Right lobe of liver (tissue), 6 donors: ENCODE measurements around the gene DICER1. TPM values are rescaled to one million over a fixed set of nuclear protein-coding genes. Genes with fewer than 3 reads are reported as not detected.

Source experiments
- ATAC-seq, 4 donors: fragments of 200-7000 bp; cut with Tn5 transposase; one replicate each; pipeline ENCODE4 v1.9.1; 2020; ENCODE audit warnings: mild to moderate bottlenecking in 4 of 4, moderate library complexity in 4 of 4
- DNase-seq, 3 donors: peaks; one replicate each; pipeline ENCODE4 v3.0.0-alpha.2; 2020
- H3K27ac ChIP-seq, 3 donors: fragments of 200-600 bp; one replicate each; pipeline ENCODE4 v1.8.0; 2022
- H3K27me3 ChIP-seq, 2 donors: fragments of 200-600 bp; one replicate each; pipeline ENCODE4 v1.8.0; 2022
- H3K36me3 ChIP-seq, 4 donors: fragments of 200-600 bp; sonication (generic) in 1 of 4; one replicate each; pipeline versions ENCODE4 v1.5.1 to v1.8.0; 2017 to 2022; ENCODE audit warnings: control low read depth in 1 of 4
- H3K4me1 ChIP-seq, 4 donors: fragments of 200-600 bp; sonication (generic) in 1 of 4; one replicate each; pipeline versions ENCODE4 v1.5.1 to v1.8.0; 2017 to 2022; ENCODE audit warnings: control low read depth in 1 of 4
- H3K4me3 ChIP-seq, 3 donors: fragments of 200-600 bp; one replicate each; pipeline ENCODE4 v1.8.0; 2022
- H3K9me3 ChIP-seq, 4 donors: fragments of 200-600 bp; sonication (generic) in 1 of 4; one replicate each; pipeline versions ENCODE4 v1.5.1 to v1.8.0; 2017 to 2022; ENCODE audit warnings: control low read depth in 1 of 4
- CTCF ChIP-seq, 4 donors: fragments of 200-600 bp in 3 of 4; fragments of 450-650 bp in 1 of 4; IDR thresholded peaks; one replicate each; pipeline versions ENCODE4 v1.5.1 to v1.8.0; 2016 to 2022; ENCODE audit warnings: antibody characterized with exemption in 4 of 4, mild to moderate bottlenecking in 2 of 4
- POLR2A ChIP-seq: fragments of 450-650 bp; IDR thresholded peaks from one replicate; pipeline ENCODE4 v1.6.1; 2017; ENCODE audit warnings: antibody characterized with exemption, mild to moderate bottlenecking
- WGBS: methylation state at CpG from one replicate; pipeline ENCODE4 v1.1.6; 2018; ENCODE audit warnings: low coverage, low lambda C conversion rate; ENCODE audit not compliant: insufficient coverage; ENCODE audit errors: missing lambda C conversion rate; 5-methylcytosine and 5-hydroxymethylcytosine counted together
- intact Hi-C, 2 donors: fragments of 100-400 bp; cut with DNase I; formaldehyde crosslinking; loops; one replicate each; pipeline versions ENCODE4 v1.11.2 to v1.14.1; 2022
- total RNA-seq, 6 experiments: library from RNA; depleted of rRNA in 2 of 6; stranded (reverse); fragments of >200 nt in 2 of 6; fragmentation: NEBNext Ultra II Directional in 3 of 6; extraction: Animal tissue kit (Norgen Biotek cat#: 25700) in 3 of 6; gene quantifications; one replicate each; pipeline versions ENCODE4 v1.1.0 to v1.2.4, GENCODE V29; 2016 to 2023
- donor health status: DM: no; HTN: yes; CAD: no.
- donor health status: DM: no; HTN: no; CAD: no.
- donor health status: DM: no; HTN: no; CAD: no.
- donor health status: DM: no; HTN: yes; CAD: no.
- donor health status: DM: no; HTN: yes; CAD: no.

The DICER1 gene
- total RNA-seq, 6 experiments from 2014 or later = 27.6 to 47.9 (median 30.3) TPM

DNA sequence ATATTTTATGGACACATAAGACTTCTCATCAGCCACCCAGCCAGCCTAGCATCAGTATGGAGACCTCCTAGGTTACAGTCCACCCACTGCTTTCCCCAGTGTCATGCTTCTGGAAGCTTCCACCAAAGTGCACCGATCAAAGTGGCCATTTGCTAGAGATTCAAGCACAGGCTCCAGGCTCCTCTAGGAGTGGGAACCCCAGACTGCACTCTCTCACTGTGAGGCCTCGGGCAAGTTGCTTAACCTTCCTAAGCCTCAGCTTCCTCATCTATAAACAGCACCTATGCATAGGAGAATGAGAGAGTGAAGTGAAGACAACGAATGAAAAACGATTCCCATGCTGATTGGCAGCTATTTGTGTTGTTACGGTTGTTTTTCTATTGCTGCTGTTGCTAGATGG is 94.4 kb downstream of the DICER1 start:
- H3K27me3 ChIP-seq = no peaks in the 10 kb centered on the region
- TF ChIP-seq POLR2A (no peak), CTCF (IDR thresholded peaks at IDR 0.05) (no peak)
- 69% methylated on average over 4 of the region's 5 CpGs for WGBS
- H3K9me3 ChIP-seq = no peaks in the 10 kb centered on the region
- no peak overlapping the region for H3K27ac ChIP-seq
- no peaks in the 10 kb centered on the region for H3K4me1 ChIP-seq
- DNase-seq (no peak), ATAC-seq (no peak)
- no peaks in the 10 kb centered on the region for H3K36me3 ChIP-seq
- H3K4me3 ChIP-seq = no peak overlapping the region
- intact Hi-C loops = no loop called here

GRCh38 chr14:95062220-95062619 is 95.1 kb downstream of the DICER1 start:
- no peak for TF ChIP-seq CTCF (IDR thresholded peaks at IDR 0.05)
- no peak for TF ChIP-seq POLR2A
- Histone ChIP-seq H3K27ac (no peak overlapping the region), H3K36me3 (no peaks in the 10 kb centered on the region), H3K4me1 (no peaks in the 10 kb centered on the region), H3K4me3 (no peak overlapping the region), H3K27me3 (no peaks in the 10 kb centered on the region), H3K9me3 (no peaks in the 10 kb centered on the region)
- ATAC-seq (no peak), DNase-seq (no peak)
- WGBS = 43% methylated on average over 3 of the region's 5 CpGs
- intact Hi-C loops = no loop called here

DNA sequence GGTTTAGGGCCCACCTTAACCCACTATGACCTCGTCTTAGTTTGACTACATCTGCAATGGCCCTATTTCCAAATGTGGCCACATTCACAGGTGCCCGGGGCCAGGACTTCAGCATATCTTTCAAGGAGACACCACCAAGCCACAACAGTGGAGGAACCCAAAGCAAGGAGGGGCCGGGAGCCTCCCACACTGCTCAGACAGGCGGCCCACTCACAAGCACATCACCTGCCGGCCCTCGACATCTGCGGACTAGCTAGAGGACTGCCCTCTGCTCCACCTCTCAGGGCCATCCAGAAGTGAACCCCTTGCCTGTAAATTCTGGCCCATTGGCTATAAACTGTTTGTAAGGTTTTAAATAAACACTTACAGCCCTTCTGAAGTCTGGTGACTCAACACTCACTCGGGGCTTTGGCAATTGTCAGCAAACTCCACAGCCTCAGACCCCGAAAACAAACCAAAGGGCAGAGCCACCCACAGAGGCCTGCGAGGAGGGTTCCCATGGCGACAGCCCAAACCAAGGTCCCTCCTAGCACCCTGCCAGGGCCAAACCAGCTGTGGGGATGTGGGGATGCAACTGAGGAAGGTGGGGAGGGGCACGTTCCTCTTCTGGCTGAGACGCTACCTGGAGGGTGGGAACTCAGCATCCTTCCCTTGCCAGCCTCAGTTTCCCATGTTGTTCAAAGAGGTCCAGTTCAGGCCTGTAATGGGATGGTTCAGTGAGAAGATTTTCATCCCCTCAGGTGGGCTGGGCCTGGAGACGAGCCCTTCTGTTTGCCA is 95.8 kb downstream of the DICER1 start:
- intact Hi-C loops = no loop called here
- DNase-seq = no peak
- 86% methylated on average over 7 of the region's 14 CpGs for WGBS

GRCh38 chr14:95059126-95059525 is 98.2 kb downstream of the DICER1 start:
- TF ChIP-seq POLR2A = no peak
- TF ChIP-seq CTCF (IDR thresholded peaks at IDR 0.05) = no peak
- H3K27me3 ChIP-seq = no peaks in the 10 kb centered on the region
- 65% methylated on average over 7 of the region's 7 CpGs for WGBS
- ATAC-seq (no peak), DNase-seq (no peak)
- no peaks in the 10 kb centered on the region for H3K4me1 ChIP-seq
- H3K27ac ChIP-seq = no peak overlapping the region
- intact Hi-C loops = no loop called here
- H3K4me3 ChIP-seq = no peak overlapping the region
- H3K36me3 ChIP-seq = no peaks in the 10 kb centered on the region
- H3K9me3 ChIP-seq = no peaks in the 10 kb centered on the region

More for the DNA sequence above, 95.8 kb downstream of the DICER1 start:
- no peaks in the 10 kb centered on the region for H3K27me3 ChIP-seq
- H3K27ac ChIP-seq = no peak overlapping the region
- H3K4me3 ChIP-seq = no peak overlapping the region
- TF ChIP-seq POLR2A = no peak
- TF ChIP-seq CTCF (IDR thresholded peaks at IDR 0.05) = no peak
- H3K9me3 ChIP-seq = no peaks in the 10 kb centered on the region
- no peaks in the 10 kb centered on the region for H3K4me1 ChIP-seq
- H3K36me3 ChIP-seq = no peaks in the 10 kb centered on the region
- no peak for ATAC-seq
